GM21367 (cell line): ENCODE measurements around the gene SPECC1L.
"Not testable (repeated sequence)": the region's sequence is repeated elsewhere in the genome, so short reads cannot be mapped to it uniquely, and the experiment has no call there.

Experiments
- ATAC-seq: cut with Tn5 transposase; IDR thresholded peaks from one replicate; pipeline ENCODE4 v1.9.1; 2021; ENCODE audit not compliant: unreplicated experiment

SPECC1L gene

GRCh38 chr22:24245584-24246561, 24.8 kb upstream of the SPECC1L start:
- not testable (repeated sequence) for ATAC-seq

- ATAC-seq: no peak
Observed at GRCh38 chr22:24247011-24247507, 23.6 kb upstream of the SPECC1L start.

DNA sequence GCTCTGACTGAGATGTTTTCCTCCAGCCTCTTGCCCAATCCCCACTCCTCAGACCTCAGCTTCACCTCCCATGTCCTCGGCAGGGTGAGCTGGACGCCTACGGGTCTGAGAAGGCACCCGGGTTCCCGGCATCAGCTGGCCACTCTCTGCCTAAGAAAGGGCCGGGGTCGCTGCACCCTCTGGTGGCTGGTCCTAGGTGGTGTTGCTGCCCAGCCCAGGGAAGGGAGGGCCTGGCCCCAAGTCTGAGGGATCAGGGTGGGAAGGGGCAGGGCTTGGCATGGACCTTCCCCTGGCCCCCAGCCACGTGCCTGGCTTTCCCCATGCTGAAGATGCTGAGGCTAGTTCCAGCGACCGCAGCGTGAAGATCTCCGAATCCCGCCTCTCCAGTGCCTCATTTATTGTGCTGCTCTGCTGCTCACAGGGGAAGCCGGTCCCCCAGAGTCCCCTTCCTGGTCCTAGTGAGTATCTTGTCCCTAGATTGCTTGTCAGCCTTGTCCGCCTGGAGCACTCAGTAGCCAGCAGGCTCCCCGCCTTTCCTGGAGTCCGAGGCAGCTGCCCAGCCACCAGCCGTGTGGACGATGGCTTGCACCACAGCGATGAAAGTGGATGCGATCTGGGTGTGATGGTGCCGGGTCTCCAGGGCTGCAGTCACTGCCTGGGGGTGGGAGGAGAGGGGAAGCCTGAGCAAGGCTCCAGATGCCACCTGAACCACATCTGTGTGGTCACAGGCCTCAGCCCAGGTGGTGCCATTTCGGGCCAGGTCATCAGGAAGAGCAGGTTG, 22.9 kb upstream of the SPECC1L start:
- no peak for ATAC-seq

GRCh38 chr22:24248611-24249010, 22.0 kb upstream of the SPECC1L start:
- not testable (repeated sequence) for ATAC-seq

- not testable (repeated sequence) for ATAC-seq
Observed at GRCh38 chr22:24249413-24249812, 21.2 kb upstream of the SPECC1L start.

GRCh38 chr22:24251286-24251685, 19.3 kb upstream of the SPECC1L start:
- ATAC-seq: not testable (repeated sequence)

GRCh38 chr22:24253126-24253525, 17.5 kb upstream of the SPECC1L start:
- not testable (repeated sequence) for ATAC-seq

GRCh38 chr22:24256136-24256535, 14.5 kb upstream of the SPECC1L start:
- ATAC-seq: not testable (repeated sequence)

DNA sequence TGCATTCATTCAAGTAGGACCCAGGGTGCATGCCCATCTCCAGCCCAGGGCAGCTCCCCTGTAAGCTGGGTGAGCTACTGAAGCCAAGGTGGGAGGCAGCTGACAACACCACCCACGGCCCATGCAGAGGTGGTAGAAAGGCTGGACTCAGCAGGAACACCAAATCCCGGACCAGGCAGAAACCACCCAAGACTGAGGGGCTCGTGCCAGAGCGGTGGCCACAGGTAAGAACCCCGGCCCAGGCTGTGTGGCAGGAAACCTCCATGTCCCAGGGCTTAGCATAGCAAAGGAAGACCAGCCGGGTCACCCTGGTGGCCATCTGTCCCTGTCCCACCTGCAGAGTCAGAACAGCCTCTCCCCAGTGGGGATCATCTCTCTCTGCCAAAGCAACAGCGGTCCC, 13.9 kb upstream of the SPECC1L start:
- ATAC-seq: not testable (repeated sequence)

DNA sequence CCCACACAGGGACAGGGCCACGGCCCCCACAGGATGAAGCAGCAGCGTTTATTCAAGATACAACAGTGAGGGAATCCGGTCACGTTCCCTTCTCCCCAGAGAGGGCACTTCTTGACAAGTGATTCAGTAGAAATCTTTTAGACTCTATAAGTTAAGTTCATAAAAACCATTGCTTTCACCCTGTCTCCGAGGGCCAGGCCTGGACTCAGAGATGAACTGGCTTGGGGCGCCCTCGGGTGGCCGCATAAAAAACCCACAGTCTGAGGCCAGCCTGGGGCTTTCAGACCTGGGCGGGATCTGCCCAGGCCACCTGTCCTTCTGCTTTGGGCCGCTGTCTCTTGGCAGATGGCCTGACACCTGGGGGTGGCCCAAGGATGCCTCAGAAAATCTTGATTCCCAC, 11.2 kb upstream of the SPECC1L start:
- ATAC-seq: not testable (repeated sequence)

DNA sequence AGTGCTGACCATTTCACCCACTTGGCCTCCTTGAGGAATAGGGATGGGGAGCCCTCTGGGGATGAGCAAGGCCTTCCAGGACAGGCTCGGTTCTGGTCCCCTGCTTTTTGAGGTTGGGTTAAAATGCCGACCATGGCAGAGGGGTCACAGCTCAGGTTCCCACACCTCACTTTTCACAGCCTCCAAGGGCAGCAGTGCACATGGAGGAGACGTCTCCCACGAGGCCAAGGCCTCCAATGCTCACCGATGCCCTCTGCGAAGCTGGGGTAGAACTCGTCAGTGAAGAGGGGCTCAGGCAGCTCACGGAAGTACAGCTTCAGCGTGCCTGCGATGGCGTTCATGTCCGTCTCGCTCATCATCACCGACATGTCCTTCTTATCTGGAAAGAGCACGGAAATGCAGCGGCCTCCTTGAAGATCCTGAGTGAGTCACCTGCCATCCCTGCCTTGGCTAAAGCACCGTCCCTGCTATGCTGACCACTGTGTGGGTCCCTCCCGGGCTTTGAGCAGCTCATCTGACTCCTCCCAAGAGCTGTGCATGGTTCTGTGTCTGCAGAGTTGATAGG, 8.4 kb upstream of the SPECC1L start:
- not testable (repeated sequence) for ATAC-seq

GRCh38 chr22:24263479-24263878, 7.2 kb upstream of the SPECC1L start:
- not testable (repeated sequence) for ATAC-seq

GRCh38 chr22:24264329-24264896, 6.2 kb upstream of the SPECC1L start:
- ATAC-seq: not testable (repeated sequence)

GRCh38 chr22:24265734-24266133, 4.9 kb upstream of the SPECC1L start:
- no peak for ATAC-seq

- not testable (repeated sequence) for ATAC-seq
Observed at GRCh38 chr22:24266495-24266894, 4.1 kb upstream of the SPECC1L start.

DNA sequence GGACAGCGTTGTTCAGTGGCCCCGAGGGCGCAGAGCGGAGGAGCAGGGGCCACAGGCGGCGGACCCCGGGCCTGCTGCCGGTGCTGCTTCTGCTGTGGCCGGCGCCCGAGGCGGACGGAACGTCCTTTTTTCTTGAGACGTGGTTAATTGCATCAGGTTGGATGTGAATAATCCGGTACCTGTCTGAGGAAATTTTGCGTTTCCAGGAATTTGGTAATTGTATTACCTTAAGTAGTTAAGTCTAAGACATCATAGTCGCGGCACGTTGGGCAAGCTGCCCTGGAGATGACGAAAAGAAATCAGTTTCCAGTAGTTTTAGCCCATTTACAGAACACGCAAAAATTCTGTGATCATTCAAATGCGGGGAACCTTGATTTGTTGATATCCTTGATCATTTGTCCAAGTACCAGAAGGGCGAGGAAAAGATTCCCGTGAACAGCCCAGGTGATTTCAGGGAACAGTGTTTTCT, 789 bp downstream of the SPECC1L start:
- no peak for ATAC-seq

DNA sequence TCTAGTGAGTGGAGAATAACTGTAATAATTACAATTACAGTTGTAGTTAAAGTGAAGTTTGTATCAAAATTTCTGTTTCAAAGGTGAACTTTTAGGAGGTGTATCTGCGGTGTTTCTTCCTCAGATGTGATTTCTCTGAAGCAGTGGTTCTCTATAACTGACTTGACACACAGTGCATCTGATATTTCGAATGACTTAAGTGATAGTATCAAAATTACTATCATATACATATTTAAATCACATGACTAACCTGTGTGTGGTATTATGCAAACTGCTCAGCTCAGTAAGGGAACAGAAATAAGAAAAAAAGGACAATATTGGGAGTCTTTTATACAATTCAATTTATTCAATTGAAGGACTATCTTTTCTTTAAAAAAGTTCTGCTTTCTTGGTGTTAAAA, 2.4 kb downstream of the SPECC1L start:
- not testable (repeated sequence) for ATAC-seq

- ATAC-seq: not testable (repeated sequence)
Observed at GRCh38 chr22:24273906-24274305, 3.3 kb downstream of the SPECC1L start.

DNA sequence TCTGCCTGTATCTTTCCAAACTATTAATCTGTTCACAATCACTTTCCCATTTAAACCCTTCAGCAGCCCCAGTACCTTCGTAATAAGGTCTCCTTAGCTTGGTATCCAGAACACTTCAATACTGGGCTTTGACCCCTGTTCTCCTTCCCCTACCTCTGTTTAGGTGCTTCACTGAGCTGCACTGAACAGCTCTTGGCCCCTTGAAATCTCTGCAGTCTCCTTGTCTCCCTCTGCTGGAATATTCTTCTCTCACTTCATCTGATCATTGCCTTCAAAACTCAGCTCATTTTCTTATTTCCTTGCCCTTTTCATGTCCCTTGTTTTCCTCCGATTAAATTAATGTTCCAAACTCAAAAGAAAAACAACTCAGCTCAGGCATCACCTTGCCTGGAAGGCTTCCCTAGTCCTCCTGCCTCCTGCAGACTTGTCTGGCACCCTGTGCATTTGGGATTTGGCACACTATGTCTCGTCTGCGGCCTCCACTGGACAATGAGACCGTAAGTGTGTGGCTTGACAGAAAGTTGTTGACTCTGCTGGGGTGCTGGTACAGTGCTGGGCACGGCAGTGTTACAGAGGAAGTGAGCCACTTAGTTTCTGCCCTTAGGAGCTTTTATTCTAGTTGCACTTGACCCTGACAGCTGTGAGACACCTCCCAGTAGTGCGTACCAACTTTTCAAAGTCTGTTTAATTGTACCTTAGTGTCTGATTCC, 4.2 kb downstream of the SPECC1L start:
- ATAC-seq: not testable (repeated sequence)

DNA sequence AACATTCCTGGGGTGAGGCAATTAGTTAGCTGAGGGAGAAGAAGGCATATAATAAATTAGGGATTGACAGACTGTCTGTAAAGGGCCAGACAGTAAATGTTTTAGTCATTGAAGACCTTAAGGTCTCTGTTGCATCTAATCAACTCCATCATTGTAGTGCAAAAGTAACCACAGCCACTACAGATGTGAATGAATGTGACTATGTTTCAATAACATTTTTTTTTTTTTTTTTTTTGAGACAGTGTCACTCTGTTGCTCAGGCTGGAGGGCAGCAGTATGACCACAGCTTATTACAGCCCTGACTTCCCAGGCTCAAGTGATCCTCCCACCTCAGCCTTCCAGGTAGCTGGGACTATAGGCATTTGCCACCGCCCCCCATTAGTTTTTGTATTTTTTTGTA, 9.7 kb downstream of the SPECC1L start:
- ATAC-seq: not testable (repeated sequence)
